Measurements from ENCODE around the gene UBE2Q1.

GRCh38 chr1:154539486-154540483, 18.7 kb downstream of the UBE2Q1 start:
- TF ChIP-seq CTCF (conservative IDR thresholded peaks at IDR 0.05 in 1 of 2, IDR thresholded peaks at IDR 0.05 in 1 of 2; ENCODE audit: low read depth in 1 of 2, low read length in 2 of 2) (no peak), EZH2 (IDR thresholded peaks at IDR 0.05; ENCODE audit: low read length, missing control alignments) (no peak)

Measured in fibroblast of lung (primary cell).